ENCODE results near the gene CGRRF1. TPM values are rescaled to one million over a fixed set of nuclear protein-coding genes. Genes with fewer than 3 reads are reported as not detected.

CGRRF1 gene
- total and polyA plus RNA-seq, 10 of the 15 experiments (the other 5 are each of a cell fraction or from before 2014, with no cell fraction given) = 5.5 to 47.7 (median 13.5) TPM

DNA sequence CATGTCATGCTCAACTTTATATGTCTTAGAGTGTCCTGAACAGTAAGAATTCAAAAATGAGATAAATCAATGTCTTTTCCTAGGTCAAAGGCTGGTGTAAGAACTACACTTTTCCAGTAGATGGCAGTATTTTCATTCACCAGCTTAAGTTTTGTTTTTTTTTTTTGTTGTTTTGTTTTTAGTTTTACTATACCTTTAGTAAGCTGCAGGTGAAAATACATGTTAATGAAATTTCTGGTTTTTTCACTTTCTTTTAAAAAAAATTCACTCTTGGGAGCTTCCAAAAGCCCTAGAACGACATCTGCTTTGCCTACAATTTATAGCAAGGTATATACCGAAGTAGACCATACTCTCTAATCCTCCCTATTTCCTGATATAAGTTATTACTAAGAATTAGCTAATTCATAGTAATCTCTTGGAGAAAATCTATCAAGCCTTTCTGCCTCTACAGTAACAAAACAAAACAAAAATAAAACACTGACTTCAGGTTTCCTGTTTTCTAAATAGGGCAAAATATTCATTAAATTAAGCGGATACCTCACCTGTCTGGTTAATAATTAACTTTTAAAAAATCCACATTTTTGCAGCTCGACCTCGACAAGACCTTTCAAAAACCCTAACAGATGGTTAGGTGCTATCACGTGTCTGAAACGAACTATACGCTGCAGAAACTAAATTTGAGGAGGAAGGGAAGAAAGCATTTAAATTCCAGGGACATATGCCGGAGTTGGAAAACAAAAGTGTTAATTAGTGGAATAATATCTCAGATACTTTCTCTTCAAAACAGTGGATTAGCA is 54.6 kb downstream of the CGRRF1 start:
- ChIA-PET POLR2A (interaction anchor here (0.6 to 0.9 kb wide), 3 partner anchors 210 to 628 kb away, joined by 3 to 8 read pairs (median 3); no protein-coding TSS in a partner anchor), SMC1A (ENCODE audit: uncharacterized antibody, unreplicated experiment) (interaction anchor here (0.6 to 6.8 kb wide), 30 partner anchors 9 to 413 kb away, joined by 3 to 87 read pairs (median 4); no protein-coding TSS in a partner anchor), RAD21 (ENCODE audit: unreplicated experiment) (interaction anchor here (0.6 to 7.2 kb wide), 27 partner anchors 13 to 437 kb away, joined by 3 to 130 read pairs (median 4); partner anchors contain the start of gene CGRRF1), CTCF (interaction anchor here (0.6 to 7.7 kb wide), 54 partner anchors 10 to 1054 kb away, joined by 3 to 160 read pairs (median 4); partner anchors contain the start of genes CGRRF1 and GCH1)
- Histone ChIP-seq H3K4me3 (peak overlapping the region; percentile 73; the same call in 1 of the 2 replicates), H3K9me3 (replicated peaks; ENCODE audit: control insufficient read depth, insufficient read depth, low read length) (no peaks in the 10 kb centered on the region), H3K79me2 (ENCODE audit: control insufficient read depth, insufficient read depth, low read length) (no peaks in the 10 kb centered on the region), H3K4me1 (ENCODE audit: control insufficient read depth, insufficient read depth, low read length) (peaks cover 12% of the 10 kb centered on the region; the same call in 1 of the 2 replicates), H2AFZ (ENCODE audit: control insufficient read depth, low read depth, low read length) (no peak overlapping the region), H3K27ac (ENCODE audit: control insufficient read depth, insufficient read depth) (no peak overlapping the region), H3K9ac (ENCODE audit: control insufficient read depth, insufficient read depth, low read length) (no peak overlapping the region), H3K36me3 (ENCODE audit: control insufficient read depth in 2 of 2, insufficient read depth in 2 of 2, low read length in 1 of 2) (no peaks in the 10 kb centered on the region), H4K20me1 (ENCODE audit: control insufficient read depth, insufficient read depth) (no peaks in the 10 kb centered on the region), H3K4me2 (ENCODE audit: control insufficient read depth, insufficient read depth) (peak overlapping the region; percentile 98), H3K27me3 (replicated peaks in 1 of 2; ENCODE audit: control insufficient read depth in 2 of 2, insufficient read depth in 2 of 2, low read length in 1 of 2) (peaks cover 0 to 3% of the 10 kb centered on the region in 2 experiments; a peak in 1 of 4 replicates)
- FAIRE-seq (peak; percentile 95), ATAC-seq (no peak), DNase-seq (ENCODE audit: low read depth, low spot score) (no peak)
- in situ Hi-C loops (cut with MboI) = no loop called here
- intact Hi-C loops (cut with micrococcal nuclease; ENCODE audit: unreplicated experiment) = loop anchor here (1.0 to 5.0 kb wide), 6 partner anchors 79 to 241 kb away; no protein-coding TSS in a partner anchor
- 1% methylated on average over 9 of the region's 9 CpGs for WGBS (ENCODE audit: insufficient coverage, insufficient replicate concordance, low lambda C conversion rate, missing lambda C conversion rate)
- BruUV-seq (replicated peaks) = no TSS peak
- TF ChIP-seq ETV6 (conservative IDR thresholded peaks at IDR 0.05 in 1 of 2, IDR thresholded peaks at IDR 0.05 in 1 of 2; ENCODE audit: borderline replicate concordance in 1 of 2, low read depth in 1 of 2) = no peak
- TF ChIP-seq NFIC (IDR thresholded peaks at IDR 0.05; ENCODE audit: low read depth, low read length) = 0 out of 2 replicates have a peak, but pooled peaks have one; percentile 21
- no peak for TF ChIP-seq NFYA (IDR thresholded peaks at IDR 0.05; ENCODE audit: borderline replicate concordance, low read depth, low read length)
- TF ChIP-seq CREB1 (IDR thresholded peaks at IDR 0.05; ENCODE audit: low read depth) = no peak
- no peak for TF ChIP-seq SMAD1 (IDR thresholded peaks at IDR 0.05; ENCODE audit: low read depth, partially characterized antibody)
- TF ChIP-seq, protein P1, sequence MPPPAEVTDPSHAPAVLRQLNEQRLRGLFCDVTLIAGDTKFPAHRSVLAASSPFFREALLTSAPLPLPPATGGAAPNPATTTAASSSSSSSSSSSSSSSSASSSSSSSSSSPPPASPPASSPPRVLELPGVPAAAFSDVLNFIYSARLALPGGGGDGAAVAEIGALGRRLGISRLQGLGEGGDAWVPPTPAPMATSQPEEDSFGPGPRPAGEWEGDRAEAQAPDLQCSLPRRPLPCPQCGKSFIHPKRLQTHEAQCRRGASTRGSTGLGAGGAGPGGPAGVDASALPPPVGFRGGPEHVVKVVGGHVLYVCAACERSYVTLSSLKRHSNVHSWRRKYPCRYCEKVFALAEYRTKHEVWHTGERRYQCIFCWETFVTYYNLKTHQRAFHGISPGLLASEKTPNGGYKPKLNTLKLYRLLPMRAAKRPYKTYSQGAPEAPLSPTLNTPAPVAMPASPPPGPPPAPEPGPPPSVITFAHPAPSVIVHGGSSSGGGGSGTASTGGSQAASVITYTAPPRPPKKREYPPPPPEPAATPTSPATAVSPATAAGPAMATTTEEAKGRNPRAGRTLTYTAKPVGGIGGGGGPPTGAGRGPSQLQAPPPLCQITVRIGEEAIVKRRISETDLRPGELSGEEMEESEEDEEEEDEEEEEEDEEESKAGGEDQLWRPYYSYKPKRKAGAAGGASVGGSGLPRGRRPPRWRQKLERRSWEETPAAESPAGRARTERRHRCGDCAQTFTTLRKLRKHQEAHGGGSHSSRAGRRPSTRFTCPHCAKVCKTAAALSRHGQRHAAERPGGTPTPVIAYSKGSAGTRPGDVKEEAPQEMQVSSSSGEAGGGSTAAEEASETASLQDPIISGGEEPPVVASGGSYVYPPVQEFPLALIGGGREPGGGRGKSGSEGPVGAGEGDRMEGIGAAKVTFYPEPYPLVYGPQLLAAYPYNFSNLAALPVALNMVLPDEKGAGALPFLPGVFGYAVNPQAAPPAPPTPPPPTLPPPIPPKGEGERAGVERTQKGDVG (CRISPR knock-in tag; IDR thresholded peaks at IDR 0.05) = no peak
- no peak for TF ChIP-seq JUND (IDR thresholded peaks at IDR 0.05; ENCODE audit: low read depth, low read length)
- TF ChIP-seq SMC3 (IDR thresholded peaks at IDR 0.05; ENCODE audit: borderline replicate concordance, low read length) = peak; percentile 87
- no peak for TF ChIP-seq HDAC2 (IDR thresholded peaks at IDR 0.05)
- no peak for TF ChIP-seq TARDBP (IDR thresholded peaks at IDR 0.05; ENCODE audit: borderline replicate concordance)
- no peak for TF ChIP-seq CHD1 (IDR thresholded peaks at IDR 0.05; ENCODE audit: low read depth, low read length)
- TF ChIP-seq ZNF384 (IDR thresholded peaks at IDR 0.05; ENCODE audit: borderline replicate concordance, low read depth, low read length) = peak; percentile 94
- no peak for TF ChIP-seq ZNF622 (IDR thresholded peaks at IDR 0.05)
- TF ChIP-seq, protein P2, sequence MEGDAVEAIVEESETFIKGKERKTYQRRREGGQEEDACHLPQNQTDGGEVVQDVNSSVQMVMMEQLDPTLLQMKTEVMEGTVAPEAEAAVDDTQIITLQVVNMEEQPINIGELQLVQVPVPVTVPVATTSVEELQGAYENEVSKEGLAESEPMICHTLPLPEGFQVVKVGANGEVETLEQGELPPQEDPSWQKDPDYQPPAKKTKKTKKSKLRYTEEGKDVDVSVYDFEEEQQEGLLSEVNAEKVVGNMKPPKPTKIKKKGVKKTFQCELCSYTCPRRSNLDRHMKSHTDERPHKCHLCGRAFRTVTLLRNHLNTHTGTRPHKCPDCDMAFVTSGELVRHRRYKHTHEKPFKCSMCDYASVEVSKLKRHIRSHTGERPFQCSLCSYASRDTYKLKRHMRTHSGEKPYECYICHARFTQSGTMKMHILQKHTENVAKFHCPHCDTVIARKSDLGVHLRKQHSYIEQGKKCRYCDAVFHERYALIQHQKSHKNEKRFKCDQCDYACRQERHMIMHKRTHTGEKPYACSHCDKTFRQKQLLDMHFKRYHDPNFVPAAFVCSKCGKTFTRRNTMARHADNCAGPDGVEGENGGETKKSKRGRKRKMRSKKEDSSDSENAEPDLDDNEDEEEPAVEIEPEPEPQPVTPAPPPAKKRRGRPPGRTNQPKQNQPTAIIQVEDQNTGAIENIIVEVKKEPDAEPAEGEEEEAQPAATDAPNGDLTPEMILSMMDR (IDR thresholded peaks at IDR 0.05 in 2 of 3, conservative IDR thresholded peaks at IDR 0.05 in 1 of 3; ENCODE audit: control insufficient read depth in 2 of 3, extremely low read depth in 1 of 3, insufficient read depth in 1 of 3, low read depth in 3 of 3, low read length in 3 of 3) = peak; percentile 55 to 77 (median 70); a peak in 5 of 6 replicates
- TF ChIP-seq RELA (IDR thresholded peaks at IDR 0.05; ENCODE audit: borderline replicate concordance, partially characterized antibody) = no peak
- TF ChIP-seq ATF7 (IDR thresholded peaks at IDR 0.05; ENCODE audit: low read depth) = 0 out of 2 replicates have a peak, but pooled peaks have one; percentile 10
- TF ChIP-seq WRNIP1 (IDR thresholded peaks at IDR 0.05; ENCODE audit: borderline replicate concordance, low read depth, low read length) = no peak

Data from GM12878 (cell line).